HepG2 (cell line): ENCODE data around the gene HYAL1. TPM values are rescaled to one million over a fixed set of nuclear protein-coding genes. Genes with fewer than 3 reads are reported as not detected.
A peak's percentile ranks its signal among the peaks of the same experiment; 100 is the strongest.

Experiments
- AFF4 ChIP-seq: sonication (generic); formaldehyde crosslinking; IDR thresholded peaks from 2 replicates; pipeline ENCODE4 v1.4.0; 2020; ENCODE audit warnings: missing genetic modification reagents
- HIVEP1 ChIP-seq: sonication (generic); formaldehyde crosslinking; IDR thresholded peaks from 2 replicates; pipeline ENCODE4 v1.4.0; 2020; ENCODE audit warnings: mild to moderate bottlenecking, missing genetic modification reagents
- HNF1A ChIP-seq, 2 experiments: sonication (generic) in 1 of 2; formaldehyde crosslinking in 1 of 2; IDR thresholded peaks; 2 replicates each; pipeline versions ENCODE4 v1.4.0 to v1.6.1; 2016 to 2020; ENCODE audit warnings: borderline replicate concordance in 1 of 2, low read depth in 1 of 2, mild to moderate bottlenecking in 1 of 2, missing genetic modification reagents in 1 of 2
- MATR3 ChIP-seq: sonication (generic); formaldehyde crosslinking; IDR thresholded peaks from 2 replicates; pipeline ENCODE4 v1.4.0; 2020; ENCODE audit warnings: missing genetic modification reagents
- PHF20 ChIP-seq: sonication (generic); formaldehyde crosslinking; IDR thresholded peaks from 2 replicates; pipeline ENCODE4 v1.5.0; 2020; ENCODE audit warnings: mild to moderate bottlenecking, missing genetic modification reagents
- RCOR2 ChIP-seq: IDR thresholded peaks from 2 replicates; pipeline ENCODE4 v1.6.1; 2016; ENCODE audit warnings: missing biosample characterization, missing genetic modification reagents
- ZBED4 ChIP-seq: sonication (generic); formaldehyde crosslinking; IDR thresholded peaks from 2 replicates; pipeline ENCODE4 v1.4.0; 2020; ENCODE audit warnings: missing genetic modification reagents, borderline replicate concordance
- ZHX1 ChIP-seq: sonication (generic); formaldehyde crosslinking; IDR thresholded peaks from 2 replicates; pipeline ENCODE4 v1.8.1; 2022; ENCODE audit warnings: low read depth, mild to moderate bottlenecking, missing genetic modification reagents
- ZNF335 ChIP-seq: sonication (generic); formaldehyde crosslinking; IDR thresholded peaks from 2 replicates; pipeline ENCODE4 v1.4.0; 2020; ENCODE audit warnings: missing genetic modification reagents
- ZNF430 ChIP-seq: sonication (generic); formaldehyde crosslinking; IDR thresholded peaks from 2 replicates; pipeline ENCODE4 v1.9.0; 2021; ENCODE audit warnings: mild to moderate bottlenecking, missing genetic modification reagents
- ZNF44 ChIP-seq: sonication (generic); formaldehyde crosslinking; IDR thresholded peaks from 2 replicates; pipeline ENCODE4 v1.5.1; 2020; ENCODE audit warnings: mild to moderate bottlenecking, missing genetic modification reagents
- ZNF547 ChIP-seq: sonication (generic); formaldehyde crosslinking; IDR thresholded peaks from 2 replicates; pipeline ENCODE4 v1.5.1; 2020; ENCODE audit warnings: mild to moderate bottlenecking, missing genetic modification reagents
- ZSCAN31 ChIP-seq: sonication (generic); formaldehyde crosslinking; IDR thresholded peaks from 2 replicates; pipeline ENCODE4 v1.5.0; 2020; ENCODE audit warnings: low read depth, mild to moderate bottlenecking, missing genetic modification reagents
- polyA plus RNA-seq, 8 experiments: library from polyadenylated mRNA; depleted of rRNA in 3 of 8; stranded (reverse) in 7 of 8; unstranded in 1 of 8; fragments of >200 nt; fragmentation: Illumina TruSeq in 4 of 8; extraction: Trizol in 4 of 8; gene quantifications; 2 replicates each; pipeline versions ENCODE4 v1.2.1 to v1.2.3, GENCODE V29; 2011 to 2016; ENCODE audit warnings: low read depth in 4 of 8, missing spikeins in 1 of 8, mixed read lengths in 1 of 8; ENCODE audit not compliant: insufficient read depth in 1 of 8
- total RNA-seq, 5 experiments: library from RNA; depleted of rRNA; stranded (reverse); fragments of >200 nt; fragmentation: Illumina TruSeq; extraction: Trizol; gene quantifications; 2 replicates each; pipeline ENCODE4 v1.2.3, GENCODE V29; 2016; ENCODE audit warnings: low read depth in 1 of 5

The HYAL1 gene
- total and polyA plus RNA-seq, 2 of the 13 experiments (the other 11 are each of a cell fraction or from before 2014, with no cell fraction given): 76.5 to 193 TPM

- TF ChIP-seq ZBED4 (CRISPR knock-in tag) (no peak), HNF1A (IDR thresholded peaks at IDR 0.05; ENCODE audit: low read depth) (peak; percentile 92), HNF1A (CRISPR knock-in tag; IDR thresholded peaks at IDR 0.05; ENCODE audit: borderline replicate concordance) (peak; percentile 95), HIVEP1 (CRISPR knock-in tag) (peak; percentile 70), ZSCAN31 (CRISPR knock-in tag) (peak; percentile 88), PHF20 (CRISPR knock-in tag) (peak; percentile 58; the same call in 1 of the 2 replicates), AFF4 (CRISPR knock-in tag) (peak; percentile 77; the same call in 1 of the 2 replicates), ZNF430 (peak; percentile 91), ZNF547 (CRISPR knock-in tag) (peak; percentile 82), ZNF335 (peak; percentile 72), MATR3 (no peak), RCOR2 (CRISPR knock-in tag) (no peak), ZNF44 (CRISPR knock-in tag) (0 out of 2 replicates have a peak, but pooled peaks have one; percentile 13), ZHX1 (CRISPR knock-in tag) (no peak)
These were observed at the start of gene HYAL1 (continued) for GRCh38 chr3:50303013-50303815.
